ENCODE results near the gene ACACB. TPM values are rescaled to one million over a fixed set of nuclear protein-coding genes. Genes with fewer than 3 reads are reported as not detected.

The ACACB gene
- total and polyA plus RNA-seq, 2 experiments from 2014 or later, result 6.2 to 15.4 TPM

- TF ChIP-seq, protein P1, sequence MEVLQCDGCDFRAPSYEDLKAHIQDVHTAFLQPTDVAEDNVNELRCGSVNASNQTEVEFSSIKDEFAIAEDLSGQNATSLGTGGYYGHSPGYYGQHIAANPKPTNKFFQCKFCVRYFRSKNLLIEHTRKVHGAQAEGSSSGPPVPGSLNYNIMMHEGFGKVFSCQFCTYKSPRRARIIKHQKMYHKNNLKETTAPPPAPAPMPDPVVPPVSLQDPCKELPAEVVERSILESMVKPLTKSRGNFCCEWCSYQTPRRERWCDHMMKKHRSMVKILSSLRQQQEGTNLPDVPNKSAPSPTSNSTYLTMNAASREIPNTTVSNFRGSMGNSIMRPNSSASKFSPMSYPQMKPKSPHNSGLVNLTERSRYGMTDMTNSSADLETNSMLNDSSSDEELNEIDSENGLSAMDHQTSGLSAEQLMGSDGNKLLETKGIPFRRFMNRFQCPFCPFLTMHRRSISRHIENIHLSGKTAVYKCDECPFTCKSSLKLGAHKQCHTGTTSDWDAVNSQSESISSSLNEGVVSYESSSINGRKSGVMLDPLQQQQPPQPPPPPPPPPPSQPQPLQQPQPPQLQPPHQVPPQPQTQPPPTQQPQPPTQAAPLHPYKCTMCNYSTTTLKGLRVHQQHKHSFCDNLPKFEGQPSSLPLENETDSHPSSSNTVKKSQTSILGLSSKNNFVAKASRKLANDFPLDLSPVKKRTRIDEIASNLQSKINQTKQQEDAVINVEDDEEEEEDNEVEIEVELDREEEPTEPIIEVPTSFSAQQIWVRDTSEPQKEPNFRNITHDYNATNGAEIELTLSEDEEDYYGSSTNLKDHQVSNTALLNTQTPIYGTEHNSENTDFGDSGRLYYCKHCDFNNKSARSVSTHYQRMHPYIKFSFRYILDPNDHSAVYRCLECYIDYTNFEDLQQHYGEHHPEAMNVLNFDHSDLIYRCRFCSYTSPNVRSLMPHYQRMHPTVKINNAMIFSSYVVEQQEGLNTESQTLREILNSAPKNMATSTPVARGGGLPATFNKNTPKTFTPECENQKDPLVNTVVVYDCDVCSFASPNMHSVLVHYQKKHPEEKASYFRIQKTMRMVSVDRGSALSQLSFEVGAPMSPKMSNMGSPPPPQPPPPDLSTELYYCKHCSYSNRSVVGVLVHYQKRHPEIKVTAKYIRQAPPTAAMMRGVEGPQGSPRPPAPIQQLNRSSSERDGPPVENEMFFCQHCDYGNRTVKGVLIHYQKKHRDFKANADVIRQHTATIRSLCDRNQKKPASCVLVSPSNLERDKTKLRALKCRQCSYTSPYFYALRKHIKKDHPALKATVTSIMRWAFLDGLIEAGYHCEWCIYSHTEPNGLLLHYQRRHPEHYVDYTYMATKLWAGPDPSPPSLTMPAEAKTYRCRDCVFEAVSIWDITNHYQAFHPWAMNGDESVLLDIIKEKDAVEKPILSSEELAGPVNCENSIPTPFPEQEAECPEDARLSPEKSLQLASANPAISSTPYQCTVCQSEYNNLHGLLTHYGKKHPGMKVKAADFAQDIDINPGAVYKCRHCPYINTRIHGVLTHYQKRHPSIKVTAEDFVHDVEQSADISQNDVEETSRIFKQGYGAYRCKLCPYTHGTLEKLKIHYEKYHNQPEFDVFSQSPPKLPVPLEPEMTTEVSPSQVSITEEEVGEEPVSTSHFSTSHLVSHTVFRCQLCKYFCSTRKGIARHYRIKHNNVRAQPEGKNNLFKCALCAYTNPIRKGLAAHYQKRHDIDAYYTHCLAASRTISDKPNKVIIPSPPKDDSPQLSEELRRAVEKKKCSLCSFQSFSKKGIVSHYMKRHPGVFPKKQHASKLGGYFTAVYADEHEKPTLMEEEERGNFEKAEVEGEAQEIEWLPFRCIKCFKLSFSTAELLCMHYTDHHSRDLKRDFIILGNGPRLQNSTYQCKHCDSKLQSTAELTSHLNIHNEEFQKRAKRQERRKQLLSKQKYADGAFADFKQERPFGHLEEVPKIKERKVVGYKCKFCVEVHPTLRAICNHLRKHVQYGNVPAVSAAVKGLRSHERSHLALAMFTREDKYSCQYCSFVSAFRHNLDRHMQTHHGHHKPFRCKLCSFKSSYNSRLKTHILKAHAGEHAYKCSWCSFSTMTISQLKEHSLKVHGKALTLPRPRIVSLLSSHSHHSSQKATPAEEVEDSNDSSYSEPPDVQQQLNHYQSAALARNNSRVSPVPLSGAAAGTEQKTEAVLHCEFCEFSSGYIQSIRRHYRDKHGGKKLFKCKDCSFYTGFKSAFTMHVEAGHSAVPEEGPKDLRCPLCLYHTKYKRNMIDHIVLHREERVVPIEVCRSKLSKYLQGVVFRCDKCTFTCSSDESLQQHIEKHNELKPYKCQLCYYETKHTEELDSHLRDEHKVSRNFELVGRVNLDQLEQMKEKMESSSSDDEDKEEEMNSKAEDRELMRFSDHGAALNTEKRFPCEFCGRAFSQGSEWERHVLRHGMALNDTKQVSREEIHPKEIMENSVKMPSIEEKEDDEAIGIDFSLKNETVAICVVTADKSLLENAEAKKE (CRISPR knock-in tag; IDR thresholded peaks at IDR 0.05), result no peak
Observed at GRCh38 chr12:109281452-109281851, 165.1 kb downstream of the ACACB start (continued).

- no peak for DNase-seq (ENCODE audit: low spot score)
- Histone ChIP-seq H2AFZ (no peak overlapping the region), H4K20me1 (replicated peaks; ENCODE audit: insufficient read depth) (no peaks in the 10 kb centered on the region), H3K27ac (ENCODE audit: low read depth) (no peak overlapping the region), H3K27me3 (ENCODE audit: insufficient read depth) (no peaks in the 10 kb centered on the region), H3F3A (replicated peaks; ENCODE audit: low read depth) (no peaks in the 10 kb centered on the region), H3K4me2 (no peak overlapping the region), H3K4me3 (no peak overlapping the region), H3K9me2 (ENCODE audit: insufficient read depth) (no peaks in the 10 kb centered on the region), H3K4me1 (ENCODE audit: insufficient read depth) (no peaks in the 10 kb centered on the region), H3K79me2 (replicated peaks; ENCODE audit: insufficient read depth) (no peaks in the 10 kb centered on the region), H3K36me3 (ENCODE audit: insufficient read depth) (no peaks in the 10 kb centered on the region)
- H3K9me3 Mint-ChIP-seq, result no peaks in the 10 kb centered on the region
- H3K4me1 Mint-ChIP-seq, result peaks cover 6% of the 10 kb centered on the region; the same call in 1 of the 3 replicates
- H3K36me3 Mint-ChIP-seq (ENCODE audit: low read depth), result no peaks in the 10 kb centered on the region; the same call in 2 of the 3 replicates
- ATAC-seq, result no peak
- no peak overlapping the region for H3K4me3 Mint-ChIP-seq
- H3K27me3 Mint-ChIP-seq (ENCODE audit: insufficient read depth, low read depth, poor library complexity), result peaks cover 5% of the 10 kb centered on the region
- TF ChIP-seq, protein P2, sequence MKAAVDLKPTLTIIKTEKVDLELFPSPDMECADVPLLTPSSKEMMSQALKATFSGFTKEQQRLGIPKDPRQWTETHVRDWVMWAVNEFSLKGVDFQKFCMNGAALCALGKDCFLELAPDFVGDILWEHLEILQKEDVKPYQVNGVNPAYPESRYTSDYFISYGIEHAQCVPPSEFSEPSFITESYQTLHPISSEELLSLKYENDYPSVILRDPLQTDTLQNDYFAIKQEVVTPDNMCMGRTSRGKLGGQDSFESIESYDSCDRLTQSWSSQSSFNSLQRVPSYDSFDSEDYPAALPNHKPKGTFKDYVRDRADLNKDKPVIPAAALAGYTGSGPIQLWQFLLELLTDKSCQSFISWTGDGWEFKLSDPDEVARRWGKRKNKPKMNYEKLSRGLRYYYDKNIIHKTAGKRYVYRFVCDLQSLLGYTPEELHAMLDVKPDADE (IDR thresholded peaks at IDR 0.05), result no peak
- TF ChIP-seq CREB1 (CRISPR knock-in tag; IDR thresholded peaks at IDR 0.05; ENCODE audit: low read depth) (no peak), CTCF (conservative IDR thresholded peaks at IDR 0.05; ENCODE audit: low read depth in 2 of 2) (no peak), POLR2AphosphoS5 (IDR thresholded peaks at IDR 0.05; ENCODE audit: low read depth) (no peak), EZH2 (IDR thresholded peaks at IDR 0.05; ENCODE audit: low read depth, unreplicated experiment) (no peak), EZH2phosphoT487 (IDR thresholded peaks at IDR 0.05; ENCODE audit: unreplicated experiment) (no peak), ZNF331 (CRISPR knock-in tag; IDR thresholded peaks at IDR 0.05; ENCODE audit: low read depth) (no peak)
- no peak overlapping the region for H3K27ac Mint-ChIP-seq
Observed at GRCh38 chr12:109284392-109284791, 168.0 kb downstream of the ACACB start.

All from GM23338 (cell line).